Ectodermal cell (in vitro differentiated cells): ENCODE data around the gene SP6.

Source experiments
- H3K27ac ChIP-seq: 2 replicates; pipeline ENCODE4 v1.7.0; 2013; ENCODE audit warnings: mild to moderate bottlenecking, low read depth, low read length; ENCODE audit not compliant: insufficient read depth, poor library complexity, severe bottlenecking
- H3K27me3 ChIP-seq: 2 replicates; pipeline ENCODE4 v1.7.0; 2013; ENCODE audit warnings: mild to moderate bottlenecking, low read length; ENCODE audit not compliant: insufficient read depth, control insufficient read depth, poor library complexity, severe bottlenecking
- H3K36me3 ChIP-seq: one replicate; pipeline ENCODE4 v1.7.0; 2013; ENCODE audit warnings: low read length; ENCODE audit not compliant: control insufficient read depth, insufficient read depth
- H3K4me1 ChIP-seq: one replicate; pipeline ENCODE4 v1.7.0; 2013; ENCODE audit warnings: low read length; ENCODE audit not compliant: control insufficient read depth, insufficient read depth
- H3K4me3 ChIP-seq: 2 replicates; pipeline ENCODE4 v1.7.0; 2013; ENCODE audit warnings: low read depth, low read length, control low read depth; ENCODE audit not compliant: insufficient read depth
- H3K9me3 ChIP-seq: 2 replicates; pipeline ENCODE4 v1.7.0; 2013; ENCODE audit warnings: mild to moderate bottlenecking, low read length, moderate library complexity; ENCODE audit not compliant: control insufficient read depth
- WGBS, 2 experiments: methylation state at CpG; one replicate each; pipeline ENCODE4 v1.1.7; 2013; ENCODE audit warnings: missing lambda C conversion rate in 2 of 2; 5-methylcytosine and 5-hydroxymethylcytosine counted together

Gene SP6

GRCh38 chr17:47803201-47803600 lies 47.8 kb downstream of the SP6 start:
- no peaks in the 10 kb centered on the region for H3K36me3 ChIP-seq
- peaks cover 6% of the 10 kb centered on the region for H3K27me3 ChIP-seq
- no peaks in the 10 kb centered on the region for H3K9me3 ChIP-seq
- WGBS, 2 experiments = 58 to 60% methylated on average over 5 of the region's 5 CpGs
- H3K4me1 ChIP-seq = no peaks in the 10 kb centered on the region
- H3K4me3 ChIP-seq = no peak overlapping the region
- no peak overlapping the region for H3K27ac ChIP-seq

- no peaks in the 10 kb centered on the region for H3K4me1 ChIP-seq
- WGBS, 2 experiments = 32 to 33% methylated on average over 9 of the region's 9 CpGs
- H3K4me3 ChIP-seq = no peak overlapping the region
- H3K9me3 ChIP-seq = no peaks in the 10 kb centered on the region
- H3K27me3 ChIP-seq = peaks cover 6% of the 10 kb centered on the region
- no peak overlapping the region for H3K27ac ChIP-seq
- no peaks in the 10 kb centered on the region for H3K36me3 ChIP-seq
These were observed 48.5 kb downstream of the SP6 start for GRCh38 chr17:47802341-47803022.

- 42 to 50% methylated on average over 6 of the region's 6 CpGs for WGBS, 2 experiments
- Histone ChIP-seq H3K4me1 (no peaks in the 10 kb centered on the region), H3K9me3 (no peaks in the 10 kb centered on the region), H3K27me3 (peaks cover 6% of the 10 kb centered on the region), H3K27ac (no peak overlapping the region), H3K36me3 (no peaks in the 10 kb centered on the region), H3K4me3 (no peak overlapping the region)
These were observed 49.1 kb downstream of the SP6 start for GRCh38 chr17:47801906-47802305.

- Histone ChIP-seq H3K36me3 (no peaks in the 10 kb centered on the region), H3K4me3 (no peak overlapping the region), H3K9me3 (no peaks in the 10 kb centered on the region), H3K27me3 (peaks cover 6% of the 10 kb centered on the region), H3K4me1 (no peaks in the 10 kb centered on the region), H3K27ac (no peak overlapping the region)
- WGBS, 2 experiments = 72 to 77% methylated on average over 4 of the region's 4 CpGs
These were observed 49.7 kb downstream of the SP6 start for GRCh38 chr17:47801176-47801765.

GRCh38 chr17:47800686-47801085 lies 50.3 kb downstream of the SP6 start:
- Histone ChIP-seq H3K9me3 (no peaks in the 10 kb centered on the region), H3K4me1 (no peaks in the 10 kb centered on the region), H3K27ac (no peak overlapping the region), H3K4me3 (no peak overlapping the region), H3K36me3 (no peaks in the 10 kb centered on the region), H3K27me3 (peaks cover 8% of the 10 kb centered on the region)
- 82 to 85% methylated on average over 12 of the region's 12 CpGs for WGBS, 2 experiments

- Histone ChIP-seq H3K4me1 (no peaks in the 10 kb centered on the region), H3K9me3 (no peaks in the 10 kb centered on the region), H3K27ac (no peak overlapping the region), H3K4me3 (no peak overlapping the region), H3K27me3 (peaks cover 34% of the 10 kb centered on the region), H3K36me3 (no peaks in the 10 kb centered on the region)
- 57 to 66% methylated on average over 2 of the region's 2 CpGs for WGBS, 2 experiments
These were observed 53.2 kb downstream of the SP6 start for GRCh38 chr17:47797797-47798196.
